GM23338 (cell line): ENCODE measurements around the gene SLC38A8.

Experiments
- CREB1 ChIP-seq: fragments of 250-450 bp; sonication (Bioruptor Pico); IDR thresholded peaks from 2 replicates; pipeline ENCODE4 v1.5.0; 2020; ENCODE audit warnings: low read depth, mild to moderate bottlenecking, moderate library complexity
- EZH2 ChIP-seq: fragments of 200-600 bp; sonication (generic); IDR thresholded peaks from one replicate; pipeline ENCODE4 v1.8.0; 2017; ENCODE audit warnings: antibody characterized with exemption, mild to moderate bottlenecking, low read depth; ENCODE audit not compliant: unreplicated experiment
- EZH2phosphoT487 ChIP-seq: fragments of 200-600 bp; sonication (generic); IDR thresholded peaks from one replicate; pipeline ENCODE4 v1.8.1; 2018; ENCODE audit warnings: antibody characterized with exemption; ENCODE audit not compliant: unreplicated experiment
- JUNB ChIP-seq: IDR thresholded peaks from one replicate; pipeline ENCODE4 v1.6.1; 2016; ENCODE audit warnings: antibody characterized with exemption; ENCODE audit not compliant: unreplicated experiment
- NANOG ChIP-seq: IDR thresholded peaks from 2 replicates; pipeline ENCODE4 v1.6.1; 2016; ENCODE audit warnings: antibody characterized with exemption, borderline replicate concordance
- POLR2AphosphoS5 ChIP-seq: IDR thresholded peaks from 2 replicates; pipeline ENCODE4 v1.6.1; 2016; ENCODE audit warnings: antibody characterized with exemption, low read depth
- STAT1 ChIP-seq: IDR thresholded peaks from one replicate; pipeline ENCODE4 v1.6.1; 2016; ENCODE audit warnings: antibody characterized with exemption; ENCODE audit not compliant: unreplicated experiment
- ZNF114 ChIP-seq: fragments of 250-450 bp; sonication (Bioruptor Pico); IDR thresholded peaks from 2 replicates; pipeline ENCODE4 v1.5.0; 2020; ENCODE audit warnings: mild to moderate bottlenecking, moderate library complexity
- ZNF331 ChIP-seq: fragments of 250-450 bp; sonication (Bioruptor Pico); IDR thresholded peaks from 2 replicates; pipeline ENCODE4 v1.5.0; 2020; ENCODE audit warnings: low read depth, mild to moderate bottlenecking, moderate library complexity
- TF ChIP-seq, protein P1 (sequence below), 2 experiments: fragments of 200-600 bp in 1 of 2; sonication (generic) in 1 of 2; conservative IDR thresholded peaks; 2 replicates each; pipeline versions ENCODE4 v1.5.1 to v1.6.1; 2016 to 2017; ENCODE audit warnings: antibody characterized with exemption in 2 of 2, low read depth in 2 of 2, mild to moderate bottlenecking in 2 of 2, moderate library complexity in 1 of 2
- TF ChIP-seq, protein P2 (sequence below): IDR thresholded peaks from one replicate; pipeline ENCODE4 v1.6.1; 2018; ENCODE audit warnings: antibody characterized with exemption; ENCODE audit not compliant: unreplicated experiment
- TF ChIP-seq, protein P3 (sequence below): IDR thresholded peaks from 2 replicates; pipeline ENCODE4 v1.6.1; 2016; ENCODE audit warnings: antibody characterized with exemption
- TF ChIP-seq, protein P4 (sequence below): fragments of 250-450 bp; sonication (Bioruptor Pico); IDR thresholded peaks from 2 replicates; pipeline ENCODE4 v1.5.0; 2020; ENCODE audit warnings: mild to moderate bottlenecking, moderate library complexity

DNA sequence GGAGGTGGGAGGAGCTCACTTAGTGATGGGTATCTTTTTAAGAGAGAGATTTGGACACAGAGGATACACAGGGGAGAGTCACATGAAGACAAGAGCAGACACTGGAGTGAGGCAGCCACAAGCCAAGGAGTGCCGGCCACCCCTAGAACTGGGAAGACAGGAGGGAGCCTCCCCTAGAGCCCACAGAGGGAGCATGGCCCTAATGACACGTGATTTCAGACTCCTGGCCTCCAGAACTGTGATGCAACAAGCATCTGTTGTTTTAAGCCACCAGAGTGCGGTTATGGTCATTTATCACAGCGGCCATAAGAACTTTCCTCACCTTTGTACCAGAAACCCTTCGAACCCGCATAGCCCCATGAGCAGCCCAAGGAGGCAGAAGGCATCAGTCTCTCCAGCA is 33.3 kb downstream of the SLC38A8 start:
- TF ChIP-seq, protein P1, sequence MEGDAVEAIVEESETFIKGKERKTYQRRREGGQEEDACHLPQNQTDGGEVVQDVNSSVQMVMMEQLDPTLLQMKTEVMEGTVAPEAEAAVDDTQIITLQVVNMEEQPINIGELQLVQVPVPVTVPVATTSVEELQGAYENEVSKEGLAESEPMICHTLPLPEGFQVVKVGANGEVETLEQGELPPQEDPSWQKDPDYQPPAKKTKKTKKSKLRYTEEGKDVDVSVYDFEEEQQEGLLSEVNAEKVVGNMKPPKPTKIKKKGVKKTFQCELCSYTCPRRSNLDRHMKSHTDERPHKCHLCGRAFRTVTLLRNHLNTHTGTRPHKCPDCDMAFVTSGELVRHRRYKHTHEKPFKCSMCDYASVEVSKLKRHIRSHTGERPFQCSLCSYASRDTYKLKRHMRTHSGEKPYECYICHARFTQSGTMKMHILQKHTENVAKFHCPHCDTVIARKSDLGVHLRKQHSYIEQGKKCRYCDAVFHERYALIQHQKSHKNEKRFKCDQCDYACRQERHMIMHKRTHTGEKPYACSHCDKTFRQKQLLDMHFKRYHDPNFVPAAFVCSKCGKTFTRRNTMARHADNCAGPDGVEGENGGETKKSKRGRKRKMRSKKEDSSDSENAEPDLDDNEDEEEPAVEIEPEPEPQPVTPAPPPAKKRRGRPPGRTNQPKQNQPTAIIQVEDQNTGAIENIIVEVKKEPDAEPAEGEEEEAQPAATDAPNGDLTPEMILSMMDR (conservative IDR thresholded peaks at IDR 0.05; ENCODE audit: low read depth in 2 of 2): no peak
- TF ChIP-seq POLR2AphosphoS5 (no peak), JUNB (no peak), EZH2 (no peak), STAT1 (no peak), ZNF114 (CRISPR knock-in tag) (no peak), EZH2phosphoT487 (no peak), CREB1 (CRISPR knock-in tag) (no peak), ZNF331 (CRISPR knock-in tag) (no peak), NANOG (no peak)
- TF ChIP-seq, protein P2, sequence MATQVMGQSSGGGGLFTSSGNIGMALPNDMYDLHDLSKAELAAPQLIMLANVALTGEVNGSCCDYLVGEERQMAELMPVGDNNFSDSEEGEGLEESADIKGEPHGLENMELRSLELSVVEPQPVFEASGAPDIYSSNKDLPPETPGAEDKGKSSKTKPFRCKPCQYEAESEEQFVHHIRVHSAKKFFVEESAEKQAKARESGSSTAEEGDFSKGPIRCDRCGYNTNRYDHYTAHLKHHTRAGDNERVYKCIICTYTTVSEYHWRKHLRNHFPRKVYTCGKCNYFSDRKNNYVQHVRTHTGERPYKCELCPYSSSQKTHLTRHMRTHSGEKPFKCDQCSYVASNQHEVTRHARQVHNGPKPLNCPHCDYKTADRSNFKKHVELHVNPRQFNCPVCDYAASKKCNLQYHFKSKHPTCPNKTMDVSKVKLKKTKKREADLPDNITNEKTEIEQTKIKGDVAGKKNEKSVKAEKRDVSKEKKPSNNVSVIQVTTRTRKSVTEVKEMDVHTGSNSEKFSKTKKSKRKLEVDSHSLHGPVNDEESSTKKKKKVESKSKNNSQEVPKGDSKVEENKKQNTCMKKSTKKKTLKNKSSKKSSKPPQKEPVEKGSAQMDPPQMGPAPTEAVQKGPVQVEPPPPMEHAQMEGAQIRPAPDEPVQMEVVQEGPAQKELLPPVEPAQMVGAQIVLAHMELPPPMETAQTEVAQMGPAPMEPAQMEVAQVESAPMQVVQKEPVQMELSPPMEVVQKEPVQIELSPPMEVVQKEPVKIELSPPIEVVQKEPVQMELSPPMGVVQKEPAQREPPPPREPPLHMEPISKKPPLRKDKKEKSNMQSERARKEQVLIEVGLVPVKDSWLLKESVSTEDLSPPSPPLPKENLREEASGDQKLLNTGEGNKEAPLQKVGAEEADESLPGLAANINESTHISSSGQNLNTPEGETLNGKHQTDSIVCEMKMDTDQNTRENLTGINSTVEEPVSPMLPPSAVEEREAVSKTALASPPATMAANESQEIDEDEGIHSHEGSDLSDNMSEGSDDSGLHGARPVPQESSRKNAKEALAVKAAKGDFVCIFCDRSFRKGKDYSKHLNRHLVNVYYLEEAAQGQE: no peak
- TF ChIP-seq, protein P3, sequence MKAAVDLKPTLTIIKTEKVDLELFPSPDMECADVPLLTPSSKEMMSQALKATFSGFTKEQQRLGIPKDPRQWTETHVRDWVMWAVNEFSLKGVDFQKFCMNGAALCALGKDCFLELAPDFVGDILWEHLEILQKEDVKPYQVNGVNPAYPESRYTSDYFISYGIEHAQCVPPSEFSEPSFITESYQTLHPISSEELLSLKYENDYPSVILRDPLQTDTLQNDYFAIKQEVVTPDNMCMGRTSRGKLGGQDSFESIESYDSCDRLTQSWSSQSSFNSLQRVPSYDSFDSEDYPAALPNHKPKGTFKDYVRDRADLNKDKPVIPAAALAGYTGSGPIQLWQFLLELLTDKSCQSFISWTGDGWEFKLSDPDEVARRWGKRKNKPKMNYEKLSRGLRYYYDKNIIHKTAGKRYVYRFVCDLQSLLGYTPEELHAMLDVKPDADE: no peak
- TF ChIP-seq, protein P4, sequence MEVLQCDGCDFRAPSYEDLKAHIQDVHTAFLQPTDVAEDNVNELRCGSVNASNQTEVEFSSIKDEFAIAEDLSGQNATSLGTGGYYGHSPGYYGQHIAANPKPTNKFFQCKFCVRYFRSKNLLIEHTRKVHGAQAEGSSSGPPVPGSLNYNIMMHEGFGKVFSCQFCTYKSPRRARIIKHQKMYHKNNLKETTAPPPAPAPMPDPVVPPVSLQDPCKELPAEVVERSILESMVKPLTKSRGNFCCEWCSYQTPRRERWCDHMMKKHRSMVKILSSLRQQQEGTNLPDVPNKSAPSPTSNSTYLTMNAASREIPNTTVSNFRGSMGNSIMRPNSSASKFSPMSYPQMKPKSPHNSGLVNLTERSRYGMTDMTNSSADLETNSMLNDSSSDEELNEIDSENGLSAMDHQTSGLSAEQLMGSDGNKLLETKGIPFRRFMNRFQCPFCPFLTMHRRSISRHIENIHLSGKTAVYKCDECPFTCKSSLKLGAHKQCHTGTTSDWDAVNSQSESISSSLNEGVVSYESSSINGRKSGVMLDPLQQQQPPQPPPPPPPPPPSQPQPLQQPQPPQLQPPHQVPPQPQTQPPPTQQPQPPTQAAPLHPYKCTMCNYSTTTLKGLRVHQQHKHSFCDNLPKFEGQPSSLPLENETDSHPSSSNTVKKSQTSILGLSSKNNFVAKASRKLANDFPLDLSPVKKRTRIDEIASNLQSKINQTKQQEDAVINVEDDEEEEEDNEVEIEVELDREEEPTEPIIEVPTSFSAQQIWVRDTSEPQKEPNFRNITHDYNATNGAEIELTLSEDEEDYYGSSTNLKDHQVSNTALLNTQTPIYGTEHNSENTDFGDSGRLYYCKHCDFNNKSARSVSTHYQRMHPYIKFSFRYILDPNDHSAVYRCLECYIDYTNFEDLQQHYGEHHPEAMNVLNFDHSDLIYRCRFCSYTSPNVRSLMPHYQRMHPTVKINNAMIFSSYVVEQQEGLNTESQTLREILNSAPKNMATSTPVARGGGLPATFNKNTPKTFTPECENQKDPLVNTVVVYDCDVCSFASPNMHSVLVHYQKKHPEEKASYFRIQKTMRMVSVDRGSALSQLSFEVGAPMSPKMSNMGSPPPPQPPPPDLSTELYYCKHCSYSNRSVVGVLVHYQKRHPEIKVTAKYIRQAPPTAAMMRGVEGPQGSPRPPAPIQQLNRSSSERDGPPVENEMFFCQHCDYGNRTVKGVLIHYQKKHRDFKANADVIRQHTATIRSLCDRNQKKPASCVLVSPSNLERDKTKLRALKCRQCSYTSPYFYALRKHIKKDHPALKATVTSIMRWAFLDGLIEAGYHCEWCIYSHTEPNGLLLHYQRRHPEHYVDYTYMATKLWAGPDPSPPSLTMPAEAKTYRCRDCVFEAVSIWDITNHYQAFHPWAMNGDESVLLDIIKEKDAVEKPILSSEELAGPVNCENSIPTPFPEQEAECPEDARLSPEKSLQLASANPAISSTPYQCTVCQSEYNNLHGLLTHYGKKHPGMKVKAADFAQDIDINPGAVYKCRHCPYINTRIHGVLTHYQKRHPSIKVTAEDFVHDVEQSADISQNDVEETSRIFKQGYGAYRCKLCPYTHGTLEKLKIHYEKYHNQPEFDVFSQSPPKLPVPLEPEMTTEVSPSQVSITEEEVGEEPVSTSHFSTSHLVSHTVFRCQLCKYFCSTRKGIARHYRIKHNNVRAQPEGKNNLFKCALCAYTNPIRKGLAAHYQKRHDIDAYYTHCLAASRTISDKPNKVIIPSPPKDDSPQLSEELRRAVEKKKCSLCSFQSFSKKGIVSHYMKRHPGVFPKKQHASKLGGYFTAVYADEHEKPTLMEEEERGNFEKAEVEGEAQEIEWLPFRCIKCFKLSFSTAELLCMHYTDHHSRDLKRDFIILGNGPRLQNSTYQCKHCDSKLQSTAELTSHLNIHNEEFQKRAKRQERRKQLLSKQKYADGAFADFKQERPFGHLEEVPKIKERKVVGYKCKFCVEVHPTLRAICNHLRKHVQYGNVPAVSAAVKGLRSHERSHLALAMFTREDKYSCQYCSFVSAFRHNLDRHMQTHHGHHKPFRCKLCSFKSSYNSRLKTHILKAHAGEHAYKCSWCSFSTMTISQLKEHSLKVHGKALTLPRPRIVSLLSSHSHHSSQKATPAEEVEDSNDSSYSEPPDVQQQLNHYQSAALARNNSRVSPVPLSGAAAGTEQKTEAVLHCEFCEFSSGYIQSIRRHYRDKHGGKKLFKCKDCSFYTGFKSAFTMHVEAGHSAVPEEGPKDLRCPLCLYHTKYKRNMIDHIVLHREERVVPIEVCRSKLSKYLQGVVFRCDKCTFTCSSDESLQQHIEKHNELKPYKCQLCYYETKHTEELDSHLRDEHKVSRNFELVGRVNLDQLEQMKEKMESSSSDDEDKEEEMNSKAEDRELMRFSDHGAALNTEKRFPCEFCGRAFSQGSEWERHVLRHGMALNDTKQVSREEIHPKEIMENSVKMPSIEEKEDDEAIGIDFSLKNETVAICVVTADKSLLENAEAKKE: no peak
